Lower lobe of right lung (tissue), 2 donors: ENCODE data around the gene MAPK12. TPM values are rescaled to one million over a fixed set of nuclear protein-coding genes. Genes with fewer than 3 reads are reported as not detected.
A peak's percentile ranks its signal among the peaks of the same experiment; 100 is the strongest.
"Not testable (repeated sequence)": the region's sequence is repeated elsewhere in the genome, so short reads cannot be mapped to it uniquely, and the experiment has no call there.

Experiments
- ATAC-seq, 2 donors: fragments of 200-7000 bp; cut with Tn5 transposase; one replicate each; pipeline ENCODE4 v1.9.1; 2020 to 2022; ENCODE audit warnings: mild to moderate bottlenecking in 2 of 2, moderate library complexity in 2 of 2
- DNase-seq: peaks from one replicate; pipeline ENCODE4 v3.0.0-alpha.2; 2020
- H3K27ac ChIP-seq: fragments of 200-600 bp; one replicate; pipeline ENCODE4 v1.8.0; 2022
- H3K27me3 ChIP-seq: fragments of 200-600 bp; one replicate; pipeline ENCODE4 v1.8.0; 2022; ENCODE audit warnings: low read depth
- H3K36me3 ChIP-seq: fragments of 200-600 bp; one replicate; pipeline ENCODE4 v1.8.0; 2022; ENCODE audit warnings: mild to moderate bottlenecking
- H3K4me1 ChIP-seq: fragments of 200-600 bp; one replicate; pipeline ENCODE4 v1.8.0; 2022
- H3K4me3 ChIP-seq: fragments of 200-600 bp; one replicate; pipeline ENCODE4 v1.8.0; 2022; ENCODE audit warnings: mild to moderate bottlenecking
- H3K9me3 ChIP-seq: fragments of 200-600 bp; one replicate; pipeline ENCODE4 v1.8.0; 2022
- CTCF ChIP-seq: fragments of 200-600 bp; IDR thresholded peaks from one replicate; pipeline ENCODE4 v1.8.0; 2022; ENCODE audit warnings: antibody characterized with exemption, mild to moderate bottlenecking
- intact Hi-C: fragments of 100-400 bp; cut with DNase I; formaldehyde crosslinking; loops from one replicate; pipeline ENCODE4 v1.11.0; 2022
- total RNA-seq: library from RNA; stranded (reverse); fragmentation: NEBNext Ultra II Directional; extraction: Animal tissue kit (Norgen Biotek cat#: 25700); gene quantifications from one replicate; pipeline ENCODE4 v1.2.1, GENCODE V29; 2021
- donor health status: DM: no; HTN: yes; CAD: no; lungs with severe emphysema.

Gene MAPK12
- total RNA-seq, 1 donor from 2014 or later: 11.9 TPM

DNA sequence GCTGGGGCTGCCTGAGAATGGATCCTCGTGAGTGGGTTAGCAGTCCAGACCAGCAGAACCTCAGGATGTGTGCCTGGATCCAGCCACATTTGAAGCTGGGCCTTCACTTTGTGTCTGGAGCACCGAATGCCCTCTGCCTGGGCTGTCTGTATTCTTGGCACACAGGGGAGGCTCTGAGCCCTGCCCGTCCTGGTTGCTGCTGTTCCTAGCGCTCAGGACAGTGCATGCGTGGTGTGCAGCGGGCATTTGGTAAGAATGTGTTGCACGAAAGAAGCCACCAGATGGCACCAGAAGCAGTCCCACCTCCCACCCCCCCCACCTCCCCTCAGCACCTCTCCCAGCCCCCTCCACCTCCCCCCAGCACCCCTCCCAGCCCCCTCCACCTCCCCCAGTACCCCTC is 12.8 kb upstream of the MAPK12 start:
- intact Hi-C loops: loop anchor here (10.0 kb wide), 1 partner anchor 50 kb away; the partner anchor contains the start of gene DENND6B
- Histone ChIP-seq H3K9me3 (no peaks in the 10 kb centered on the region), H3K27me3 (no peaks in the 10 kb centered on the region), H3K4me3 (no peak overlapping the region), H3K27ac (no peak overlapping the region), H3K36me3 (peaks cover 43% of the 10 kb centered on the region), H3K4me1 (peaks cover 33% of the 10 kb centered on the region)
- no peak for TF ChIP-seq CTCF
- no peak for ATAC-seq
- DNase-seq: no peak

DNA sequence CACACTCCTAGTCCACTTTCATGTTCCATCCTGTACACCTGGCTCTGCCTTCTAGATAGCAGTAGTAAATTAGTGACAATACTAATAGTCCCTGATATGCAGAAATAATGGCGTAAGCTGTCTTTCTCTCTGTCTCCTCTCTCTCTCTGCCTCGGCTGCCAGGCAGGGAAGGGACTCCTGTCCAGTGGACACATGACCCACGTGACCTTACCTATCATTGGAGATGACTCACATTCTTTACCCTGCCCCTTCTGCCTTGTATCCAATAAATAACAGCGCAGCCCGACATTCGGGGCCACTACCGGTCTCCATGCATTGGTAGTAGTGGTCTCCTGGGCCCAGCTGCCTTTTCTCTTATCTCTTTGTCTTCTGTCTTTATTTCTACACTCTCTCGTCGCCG is 12.3 kb upstream of the MAPK12 start:
- H3K27ac ChIP-seq, H3K4me3 ChIP-seq, H3K27me3 ChIP-seq, DNase-seq, ATAC-seq, H3K9me3 ChIP-seq: not testable (repeated sequence)
- Histone ChIP-seq H3K4me1 (peaks cover 39% of the 10 kb centered on the region), H3K36me3 (peaks cover 38% of the 10 kb centered on the region)
- intact Hi-C loops: loop anchor here (10.0 kb wide), 1 partner anchor 51 kb away; the partner anchor contains the start of gene DENND6B

DNA sequence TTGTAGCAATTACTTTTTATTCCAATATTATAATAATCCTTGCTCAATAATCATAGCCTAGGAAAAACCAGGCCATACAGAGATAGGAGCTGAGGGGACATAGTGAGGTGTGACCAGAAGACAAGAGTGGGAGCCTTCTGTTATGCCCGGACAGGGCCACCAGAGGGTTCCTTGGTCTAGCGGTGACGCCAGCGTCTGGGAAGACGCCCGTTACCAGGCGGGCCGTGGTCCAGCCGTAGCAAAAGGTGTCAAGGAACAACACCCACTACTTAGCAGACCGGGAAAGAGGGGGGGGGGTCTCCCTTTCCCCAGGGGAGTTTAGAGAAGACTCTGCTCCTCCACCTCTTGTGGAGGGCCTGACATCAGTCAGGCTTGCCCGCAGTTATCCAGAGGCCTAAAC is 11.9 kb upstream of the MAPK12 start:
- H3K9me3 ChIP-seq, DNase-seq, ATAC-seq, H3K27me3 ChIP-seq, H3K4me3 ChIP-seq, H3K27ac ChIP-seq: not testable (repeated sequence)
- intact Hi-C loops: loop anchor here (10.0 kb wide), 1 partner anchor 51 kb away; the partner anchor contains the start of gene DENND6B
- Histone ChIP-seq H3K4me1 (peaks cover 43% of the 10 kb centered on the region), H3K36me3 (peaks cover 34% of the 10 kb centered on the region)

DNA sequence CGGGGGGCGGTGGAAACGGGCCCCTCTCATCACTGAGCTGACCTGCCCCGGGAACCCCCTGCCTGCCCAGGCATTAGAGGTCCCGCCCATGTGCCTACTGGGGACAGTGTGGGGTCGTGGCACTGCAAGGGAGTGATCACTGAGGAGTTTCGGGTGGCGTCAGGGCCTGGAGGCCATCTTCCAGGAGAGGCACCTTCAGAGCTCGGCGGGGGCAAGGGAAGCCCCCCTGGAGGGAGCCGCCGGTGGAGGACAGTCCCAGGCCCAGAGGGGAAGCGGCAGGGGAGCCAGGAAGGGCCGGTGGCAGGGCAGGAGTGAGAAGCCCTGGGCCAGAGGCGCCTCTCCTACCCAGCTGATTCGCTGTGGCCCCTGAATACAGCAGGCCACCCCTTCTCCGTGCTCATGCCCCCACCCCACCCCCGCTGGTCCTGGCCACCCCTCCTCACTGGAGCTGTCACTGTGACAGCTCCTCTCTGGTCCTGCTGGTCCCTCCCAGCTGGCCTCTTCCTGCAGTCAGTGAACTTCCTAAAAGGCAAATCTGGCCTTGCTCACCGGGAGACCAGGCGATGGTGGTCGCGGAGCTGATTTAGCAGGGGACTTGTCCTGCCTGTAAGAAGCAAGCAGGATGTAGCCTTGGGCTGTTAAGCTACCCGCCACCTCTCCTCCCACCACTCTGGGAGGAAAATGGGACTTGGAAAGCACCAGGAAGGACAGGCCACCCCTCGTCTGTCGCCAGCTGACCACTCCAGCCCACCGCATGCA is 10.7 kb upstream of the MAPK12 start:
- Histone ChIP-seq H3K36me3 (peaks cover 22% of the 10 kb centered on the region), H3K27ac (no peak overlapping the region), H3K4me1 (peaks cover 50% of the 10 kb centered on the region), H3K4me3 (peak overlapping the region; percentile 62), H3K27me3 (no peaks in the 10 kb centered on the region), H3K9me3 (no peaks in the 10 kb centered on the region)
- intact Hi-C loops: loop anchor here (10.0 kb wide), 1 partner anchor 53 kb away; the partner anchor contains the start of gene DENND6B
- DNase-seq (no peak), ATAC-seq (no peak)
- TF ChIP-seq CTCF: no peak

GRCh38 chr22:50271519-50271970 is 10.1 kb upstream of the MAPK12 start:
- intact Hi-C loops: loop anchor here (10.0 kb wide), 1 partner anchor 53 kb away; the partner anchor contains the start of gene DENND6B
- no peak for DNase-seq
- H3K4me3 ChIP-seq: peak overlapping the region; percentile 62

More at GRCh38 chr22:50271519-50271970, 10.1 kb upstream of the MAPK12 start:
- peak; percentile 36 to 52 for ATAC-seq
- H3K27me3 ChIP-seq: peaks cover 3% of the 10 kb centered on the region
- peak overlapping the region; percentile 64 for H3K27ac ChIP-seq
- H3K36me3 ChIP-seq: peaks cover 16% of the 10 kb centered on the region
- H3K9me3 ChIP-seq: no peaks in the 10 kb centered on the region
- H3K4me1 ChIP-seq: peaks cover 49% of the 10 kb centered on the region
- TF ChIP-seq CTCF: peak; percentile 8
